T-helper 1 cell (primary cell): Measurements from ENCODE around the gene BICC1.
"Not testable (repeated sequence)": the region's sequence is repeated elsewhere in the genome, so short reads cannot be mapped to it uniquely, and the experiment has no call there.

ENCODE experiments used
- DNase-seq, 5 donors: peaks; one replicate each; pipeline ENCODE4 v3.0.0-alpha.2; 2012 to 2020

BICC1 gene

DNA sequence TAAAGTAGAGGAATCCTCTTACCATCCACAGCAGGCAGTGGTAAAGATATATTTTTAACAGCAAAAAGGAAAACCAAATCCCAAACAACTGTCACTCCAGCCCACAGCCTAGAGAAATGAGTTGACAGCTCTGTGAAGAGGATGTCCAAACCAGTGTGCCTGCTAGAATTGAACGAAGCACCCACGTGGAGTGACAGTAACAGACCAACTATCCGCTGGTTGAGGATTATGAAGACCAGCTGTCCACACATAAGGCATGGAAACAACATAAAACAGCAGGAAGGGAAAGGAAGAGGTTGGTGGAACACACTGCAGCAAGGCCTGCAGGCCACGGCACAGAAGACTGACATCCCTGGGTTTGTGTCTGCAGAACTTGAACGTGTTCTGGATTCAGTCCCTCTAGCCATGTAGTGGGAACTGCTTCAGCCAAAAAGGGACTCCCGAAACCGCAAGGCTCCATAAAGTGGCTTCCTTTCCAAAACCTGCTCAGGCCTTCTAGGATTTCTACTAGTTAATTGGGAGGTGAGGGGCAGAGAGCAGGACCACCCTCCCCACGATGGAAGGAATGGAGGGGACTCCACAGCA is 324.4 kb downstream of the BICC1 start:
- no peak for DNase-seq

DNA sequence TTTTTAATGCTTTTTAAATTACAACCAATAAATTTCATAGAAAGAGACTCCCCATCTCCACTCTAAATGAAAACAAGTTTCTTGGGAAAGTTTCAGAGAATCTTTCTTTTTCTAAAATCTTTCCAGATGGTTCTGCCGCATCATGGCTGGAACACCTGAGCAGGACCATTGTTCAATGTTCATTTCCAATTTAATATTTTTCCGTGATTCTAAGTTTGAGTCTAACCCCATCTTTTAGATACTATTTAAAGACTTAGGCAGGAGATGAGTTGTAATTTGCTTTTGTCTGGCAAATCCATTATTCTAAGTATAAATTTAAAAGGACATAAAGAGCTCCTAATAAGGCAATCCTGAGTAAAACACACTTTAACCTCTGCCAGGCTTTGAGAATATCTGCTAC is 325.2 kb downstream of the BICC1 start:
- no peak for DNase-seq

DNA sequence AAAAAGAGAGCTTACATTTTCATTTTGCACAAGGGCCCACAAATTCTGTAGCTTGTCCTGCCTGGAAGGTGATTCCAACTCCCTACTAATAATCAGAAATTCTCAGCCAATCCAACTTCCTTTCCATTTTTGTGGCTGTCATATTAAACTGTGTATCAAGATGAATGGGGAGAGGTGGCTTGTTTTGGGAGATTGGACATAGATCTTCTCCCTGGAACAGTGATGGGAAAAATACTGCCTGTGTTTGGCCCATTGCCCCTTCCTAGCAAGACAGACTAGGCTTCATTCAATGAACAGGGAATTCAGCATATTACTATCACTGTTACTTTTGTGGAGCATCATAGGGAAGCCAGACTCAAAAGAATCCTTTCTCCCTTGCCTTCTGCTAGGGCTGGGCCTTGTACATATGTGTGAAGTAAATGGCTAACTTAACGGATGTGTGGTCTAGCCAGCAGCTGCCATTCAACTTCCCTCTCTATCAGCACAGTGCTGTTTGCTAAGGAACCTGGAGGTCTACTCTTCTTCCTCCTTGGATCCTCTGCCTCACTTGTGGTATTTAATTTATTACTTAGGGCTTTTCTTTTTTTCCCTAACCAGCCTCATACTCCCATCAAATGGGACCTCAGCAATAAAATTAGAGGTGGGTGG is 326.0 kb downstream of the BICC1 start:
- DNase-seq, result no peak

DNA sequence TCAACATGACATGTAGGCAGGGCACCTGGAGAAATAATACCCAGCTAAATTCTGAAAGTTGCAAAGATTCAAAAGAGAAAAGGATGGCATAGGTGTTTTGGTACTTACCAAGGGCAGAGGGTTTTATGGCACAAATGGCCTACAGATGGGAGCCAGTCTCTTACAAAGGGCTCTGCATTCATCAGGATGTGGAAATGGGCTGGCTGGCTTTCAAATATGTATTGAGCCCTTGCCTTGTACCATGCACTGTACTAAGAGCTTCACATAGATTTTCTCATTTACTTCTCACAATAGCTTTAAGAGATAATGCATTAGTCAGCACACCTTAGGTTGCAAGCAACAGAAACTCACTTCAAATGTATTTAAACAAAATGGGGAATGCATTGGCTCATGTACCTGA is 327.1 kb downstream of the BICC1 start:
- no peak for DNase-seq

DNA sequence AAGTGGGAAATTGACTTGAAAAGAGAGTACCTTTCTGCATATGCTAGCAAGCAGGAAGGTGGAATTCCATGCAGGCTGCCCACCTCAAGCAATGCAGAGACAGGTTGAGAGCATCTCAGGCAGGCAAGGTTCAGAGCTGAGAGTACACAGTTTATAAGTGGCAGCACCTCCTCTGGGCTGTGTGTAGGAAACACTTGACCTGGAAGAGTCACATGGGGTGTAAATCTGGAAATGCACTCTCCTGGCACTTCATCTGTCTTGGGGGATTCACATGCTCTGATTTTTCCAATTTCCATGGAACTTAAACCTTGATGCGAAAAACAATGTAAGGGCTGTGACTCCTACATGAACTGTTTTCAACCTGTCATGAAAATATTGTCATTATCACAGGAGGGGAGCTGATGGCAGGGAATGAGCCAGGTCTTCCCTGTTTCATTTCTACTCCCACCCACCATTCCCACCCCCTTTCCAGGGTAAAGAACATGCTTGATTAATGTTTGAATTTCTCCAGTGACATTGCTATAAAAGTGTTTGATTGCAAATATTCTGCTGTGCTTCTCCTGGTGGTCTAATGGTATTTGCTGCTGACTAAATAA is 328.3 kb downstream of the BICC1 start:
- DNase-seq, result no peak

DNA sequence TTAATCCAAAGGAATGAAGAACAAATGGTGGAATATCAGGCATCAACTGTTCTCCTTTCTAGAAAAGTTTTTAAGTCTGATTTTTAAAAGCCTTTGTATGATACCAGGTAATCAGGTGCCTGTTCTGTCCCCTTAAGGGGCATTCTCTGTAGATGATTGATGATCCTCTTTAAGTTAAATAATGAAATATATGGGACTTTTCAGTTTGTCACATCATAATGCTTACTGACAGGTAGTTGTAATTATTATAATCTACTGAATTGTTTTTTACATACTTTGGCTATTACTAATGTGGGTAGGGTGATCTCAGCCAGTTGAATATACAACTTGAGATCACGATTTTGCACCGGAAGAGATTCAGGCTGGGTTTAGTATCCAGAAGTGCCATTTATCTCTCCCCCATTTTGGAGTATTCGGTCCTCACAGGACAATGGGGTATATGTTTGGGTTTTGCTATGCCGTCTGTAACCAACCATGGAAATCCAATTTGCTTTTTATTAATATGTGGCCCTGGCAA is 330.2 kb downstream of the BICC1 start:
- DNase-seq, result no peak

DNA sequence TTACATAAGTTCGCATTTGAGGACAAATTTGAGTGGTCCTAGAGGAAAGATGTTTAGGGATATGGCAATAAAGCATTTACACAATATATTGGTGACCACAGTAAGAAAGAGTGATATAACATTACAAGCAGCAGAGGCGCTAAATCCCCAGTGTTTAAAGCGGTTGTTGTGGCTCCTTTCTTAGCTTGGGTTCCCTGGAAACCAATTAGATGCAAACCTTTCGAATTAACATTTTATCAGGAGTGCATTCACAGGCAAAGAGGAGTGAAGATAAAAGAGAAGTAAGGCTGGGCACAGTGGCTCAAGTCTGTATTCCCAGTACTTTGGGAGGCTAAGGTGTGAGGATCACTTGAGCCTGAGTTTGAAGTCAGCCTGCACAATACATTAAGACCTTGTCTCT is 331.1 kb downstream of the BICC1 start:
- DNase-seq, result no peak

- DNase-seq, result no peak
These were observed 332.0 kb downstream of the BICC1 start for GRCh38 chr10:58844680-58845079.

DNA sequence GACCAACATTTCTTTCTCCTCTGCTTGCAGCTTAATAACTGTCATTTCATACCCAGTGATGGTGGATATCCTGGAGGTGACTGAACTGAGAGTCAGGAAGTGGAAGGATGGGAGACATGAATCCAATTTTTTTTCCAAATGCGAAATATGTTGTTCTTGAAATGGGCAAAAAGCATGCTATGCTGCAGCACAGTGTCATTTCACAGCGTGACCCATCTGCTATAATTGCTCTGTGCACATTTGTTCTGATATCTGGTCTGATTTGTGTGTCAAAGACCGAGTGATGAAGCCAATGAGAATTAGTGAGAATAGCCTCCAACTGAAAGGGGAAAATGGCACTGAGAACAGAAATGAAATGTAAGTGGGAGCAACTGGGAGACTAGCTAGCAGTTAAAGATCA is 334.2 kb downstream of the BICC1 start:
- DNase-seq, result no peak

GRCh38 chr10:58851606-58852005 is 338.9 kb downstream of the BICC1 start:
- DNase-seq, result no peak

DNA sequence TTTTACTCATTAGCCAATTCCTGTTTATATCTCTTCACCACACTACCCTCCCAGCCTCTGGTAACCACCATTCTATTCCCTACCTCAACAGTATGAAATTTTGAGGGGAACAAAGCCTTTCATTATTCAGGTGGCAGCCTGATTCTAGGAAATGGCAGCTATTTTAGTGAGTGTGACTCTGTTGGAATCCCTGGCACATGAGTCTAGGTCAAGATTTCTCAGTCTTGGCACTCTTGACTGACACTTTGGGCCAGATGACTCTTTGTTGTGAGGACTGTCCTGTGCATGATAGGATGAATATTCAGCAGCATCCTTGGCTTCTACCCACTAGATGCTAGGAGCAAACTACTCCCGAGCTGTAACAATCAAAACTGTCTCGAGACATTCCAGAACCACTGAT is 341.0 kb downstream of the BICC1 start:
- no peak for DNase-seq

DNA sequence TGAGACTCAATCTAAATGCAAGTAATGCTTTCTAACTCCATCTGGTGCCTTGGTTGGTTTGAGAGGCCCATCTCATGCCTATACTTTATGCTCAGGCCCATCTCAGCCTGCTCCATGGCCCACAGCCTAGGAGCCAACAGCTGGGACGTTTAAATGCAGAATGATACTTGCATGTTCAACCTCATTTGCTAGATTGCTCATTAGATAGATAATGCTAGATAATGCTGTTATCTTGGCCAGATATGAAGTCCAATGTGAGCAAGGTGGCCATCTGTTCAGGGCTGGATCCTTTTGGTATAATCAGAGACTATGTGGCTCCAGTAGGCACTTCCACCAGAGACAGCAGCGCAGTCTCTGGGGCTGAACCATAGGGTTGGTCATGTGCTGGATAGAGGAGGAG is 342.1 kb downstream of the BICC1 start:
- DNase-seq, result no peak

- no peak for DNase-seq
These were observed 344.0 kb downstream of the BICC1 start for GRCh38 chr10:58856508-58857240.

GRCh38 chr10:58857251-58857805 is 344.7 kb downstream of the BICC1 start:
- no peak for DNase-seq

DNA sequence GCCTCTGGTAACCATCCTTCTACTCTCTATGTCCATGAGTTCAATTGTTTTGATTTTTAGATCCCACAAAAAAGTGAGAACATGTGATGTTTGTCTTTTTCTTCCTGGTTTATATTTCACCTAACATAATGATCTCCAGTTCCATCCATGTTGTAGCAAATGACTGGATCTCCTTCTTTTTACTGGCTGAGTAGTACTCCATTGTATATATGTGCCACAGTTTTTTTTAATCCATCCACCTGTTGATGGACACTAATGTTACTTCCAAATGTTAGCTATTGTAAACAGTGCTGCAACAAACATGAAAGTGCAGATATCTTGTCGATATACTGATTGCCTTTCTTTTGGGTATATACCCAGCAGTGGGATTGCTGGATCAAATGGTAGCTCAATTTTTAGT is 345.5 kb downstream of the BICC1 start:
- DNase-seq, result not testable (repeated sequence)

- DNase-seq, result no peak
These were observed 346.9 kb downstream of the BICC1 start for GRCh38 chr10:58859526-58859925.

GRCh38 chr10:58867683-58868082 is 355.0 kb downstream of the BICC1 start:
- no peak for DNase-seq

DNA sequence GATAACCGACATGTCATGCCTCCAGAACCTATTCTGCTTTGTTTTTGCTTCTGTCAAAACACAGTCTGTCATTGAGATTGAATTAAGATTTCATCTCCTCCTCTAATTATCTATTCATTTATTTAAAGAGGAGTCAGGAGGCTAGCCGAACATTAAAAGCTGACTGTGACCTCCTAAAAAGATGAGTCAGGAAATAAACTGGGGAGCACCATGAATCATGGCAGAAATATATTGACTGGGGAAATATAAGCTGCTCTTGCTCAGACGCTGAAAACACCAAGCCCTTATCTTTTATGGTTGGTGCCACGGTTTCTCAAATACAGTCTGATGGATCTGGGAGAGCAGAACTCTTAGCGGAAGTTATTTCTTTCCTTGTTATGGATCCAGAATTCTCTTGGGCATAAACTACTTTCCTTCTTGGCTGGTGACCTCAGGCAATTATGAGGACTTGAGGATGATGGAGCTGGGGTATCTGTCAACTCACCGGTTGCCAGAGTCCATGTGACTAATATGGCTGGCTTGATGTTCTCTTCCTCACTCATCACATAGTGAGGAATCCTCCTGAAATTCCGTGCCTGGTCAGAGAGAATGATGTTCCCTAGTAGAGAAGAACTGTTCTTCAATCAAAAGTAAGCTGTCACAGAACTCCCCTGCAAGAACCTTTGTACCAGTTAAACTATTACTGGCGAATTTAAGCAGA is 356.2 kb downstream of the BICC1 start:
- no peak for DNase-seq

GRCh38 chr10:58870070-58870469 is 357.4 kb downstream of the BICC1 start:
- DNase-seq, result no peak

- no peak for DNase-seq
These were observed 360.5 kb downstream of the BICC1 start for GRCh38 chr10:58873161-58873560.
